Suprapubic skin (tissue), 3 donors: ENCODE measurements around the gene TTC28.

Source experiments
- POLR2A ChIP-seq, 2 donors: fragments of 450-650 bp; IDR thresholded peaks; one replicate each; pipeline ENCODE4 v1.6.1; 2017; ENCODE audit warnings: antibody characterized with exemption in 2 of 2, mild to moderate bottlenecking in 2 of 2, moderate library complexity in 2 of 2
- TF ChIP-seq, protein P1 (sequence below), 2 donors: fragments of 200-600 bp in 1 of 2; fragments of 450-650 bp in 1 of 2; sonication (generic) in 1 of 2; IDR thresholded peaks; one replicate each; pipeline ENCODE4 v1.5.1; 2016 to 2019; ENCODE audit warnings: antibody characterized with exemption in 2 of 2, mild to moderate bottlenecking in 1 of 2, moderate library complexity in 1 of 2

DNA sequence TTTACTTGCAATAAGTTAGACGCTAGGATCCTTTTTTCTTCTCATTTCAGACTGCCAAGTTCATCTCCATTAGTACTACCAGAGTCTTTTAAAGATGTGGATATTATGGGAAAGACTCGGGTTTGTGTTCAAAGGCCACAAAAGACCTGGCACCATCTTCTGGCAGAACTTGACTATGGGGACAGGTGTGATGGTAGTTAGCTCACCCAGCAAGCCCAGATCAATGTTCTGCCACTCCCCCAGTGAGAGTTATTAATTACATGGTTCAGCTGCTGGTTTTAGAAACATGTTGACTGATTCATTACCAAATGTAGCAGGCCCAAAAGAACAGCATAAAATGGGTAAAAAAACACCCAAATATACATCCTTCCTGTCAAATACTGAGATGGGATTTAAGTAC lies 427.1 kb downstream of the TTC28 start:
- TF ChIP-seq, protein P1, sequence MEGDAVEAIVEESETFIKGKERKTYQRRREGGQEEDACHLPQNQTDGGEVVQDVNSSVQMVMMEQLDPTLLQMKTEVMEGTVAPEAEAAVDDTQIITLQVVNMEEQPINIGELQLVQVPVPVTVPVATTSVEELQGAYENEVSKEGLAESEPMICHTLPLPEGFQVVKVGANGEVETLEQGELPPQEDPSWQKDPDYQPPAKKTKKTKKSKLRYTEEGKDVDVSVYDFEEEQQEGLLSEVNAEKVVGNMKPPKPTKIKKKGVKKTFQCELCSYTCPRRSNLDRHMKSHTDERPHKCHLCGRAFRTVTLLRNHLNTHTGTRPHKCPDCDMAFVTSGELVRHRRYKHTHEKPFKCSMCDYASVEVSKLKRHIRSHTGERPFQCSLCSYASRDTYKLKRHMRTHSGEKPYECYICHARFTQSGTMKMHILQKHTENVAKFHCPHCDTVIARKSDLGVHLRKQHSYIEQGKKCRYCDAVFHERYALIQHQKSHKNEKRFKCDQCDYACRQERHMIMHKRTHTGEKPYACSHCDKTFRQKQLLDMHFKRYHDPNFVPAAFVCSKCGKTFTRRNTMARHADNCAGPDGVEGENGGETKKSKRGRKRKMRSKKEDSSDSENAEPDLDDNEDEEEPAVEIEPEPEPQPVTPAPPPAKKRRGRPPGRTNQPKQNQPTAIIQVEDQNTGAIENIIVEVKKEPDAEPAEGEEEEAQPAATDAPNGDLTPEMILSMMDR (IDR thresholded peaks at IDR 0.05) = no peak
- no peak for TF ChIP-seq POLR2A (IDR thresholded peaks at IDR 0.05)
